ENCODE results near the gene UQCR11.

DNA sequence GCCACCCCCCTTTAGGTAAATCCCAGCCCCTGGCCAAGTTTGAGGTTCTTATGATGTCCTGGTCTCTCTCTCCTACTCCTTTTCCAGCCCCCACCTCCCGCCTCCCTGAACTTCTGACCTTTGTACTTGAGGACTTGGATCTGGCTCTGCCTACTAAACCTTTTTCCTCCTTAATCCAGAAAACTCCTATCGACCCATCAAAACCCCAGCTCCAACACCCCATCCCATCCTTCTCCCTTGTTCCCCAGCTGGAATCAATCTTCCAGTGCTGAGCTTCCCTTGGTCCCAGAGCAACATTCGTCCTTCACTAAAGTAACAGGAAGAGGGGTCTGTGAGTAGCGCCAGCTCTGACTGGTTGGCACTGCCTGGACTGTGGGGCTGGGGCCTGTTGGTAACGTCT, 17.3 kb upstream of the UQCR11 start:
- TF ChIP-seq, protein P1, sequence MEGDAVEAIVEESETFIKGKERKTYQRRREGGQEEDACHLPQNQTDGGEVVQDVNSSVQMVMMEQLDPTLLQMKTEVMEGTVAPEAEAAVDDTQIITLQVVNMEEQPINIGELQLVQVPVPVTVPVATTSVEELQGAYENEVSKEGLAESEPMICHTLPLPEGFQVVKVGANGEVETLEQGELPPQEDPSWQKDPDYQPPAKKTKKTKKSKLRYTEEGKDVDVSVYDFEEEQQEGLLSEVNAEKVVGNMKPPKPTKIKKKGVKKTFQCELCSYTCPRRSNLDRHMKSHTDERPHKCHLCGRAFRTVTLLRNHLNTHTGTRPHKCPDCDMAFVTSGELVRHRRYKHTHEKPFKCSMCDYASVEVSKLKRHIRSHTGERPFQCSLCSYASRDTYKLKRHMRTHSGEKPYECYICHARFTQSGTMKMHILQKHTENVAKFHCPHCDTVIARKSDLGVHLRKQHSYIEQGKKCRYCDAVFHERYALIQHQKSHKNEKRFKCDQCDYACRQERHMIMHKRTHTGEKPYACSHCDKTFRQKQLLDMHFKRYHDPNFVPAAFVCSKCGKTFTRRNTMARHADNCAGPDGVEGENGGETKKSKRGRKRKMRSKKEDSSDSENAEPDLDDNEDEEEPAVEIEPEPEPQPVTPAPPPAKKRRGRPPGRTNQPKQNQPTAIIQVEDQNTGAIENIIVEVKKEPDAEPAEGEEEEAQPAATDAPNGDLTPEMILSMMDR (IDR thresholded peaks at IDR 0.05), result no peak
- TF ChIP-seq EP300 (IDR thresholded peaks at IDR 0.05), result no peak
- TF ChIP-seq POLR2AphosphoS5 (IDR thresholded peaks at IDR 0.05), result no peak
- no peak for TF ChIP-seq POLR2A (IDR thresholded peaks at IDR 0.05)

Data from upper lobe of left lung (tissue), 4 donors.